Lower leg skin (tissue), 4 donors: ENCODE data around the gene KDM3B. TPM values are rescaled to one million over a fixed set of nuclear protein-coding genes. Genes with fewer than 3 reads are reported as not detected.
A peak's percentile ranks its signal among the peaks of the same experiment; 100 is the strongest.

Source experiments
- DNase-seq, 2 donors: peaks; one replicate each; pipeline ENCODE4 v3.0.0-alpha.2; 2019; ENCODE audit warnings: low spot score in 2 of 2
- H3K4me3 ChIP-seq: fragments of 200-600 bp; sonication (generic); 2 replicates; pipeline ENCODE4 v1.5.1; 2017; ENCODE audit warnings: mild to moderate bottlenecking, low read depth; ENCODE audit not compliant: poor library complexity, severe bottlenecking
- POLR2A ChIP-seq, 2 donors: fragments of 450-650 bp; IDR thresholded peaks; one replicate each; pipeline ENCODE4 v1.6.1; 2016 to 2017; ENCODE audit warnings: antibody characterized with exemption in 2 of 2, mild to moderate bottlenecking in 1 of 2, moderate library complexity in 1 of 2
- WGBS, 2 donors: methylation state at CpG; one replicate each; pipeline ENCODE4 v1.1.5; 2018; 5-methylcytosine and 5-hydroxymethylcytosine counted together
- intact Hi-C: fragments of 100-400 bp; cut with DNase I; formaldehyde crosslinking; loops from one replicate; pipeline ENCODE4 v1.15.0; 2023; ENCODE audit warnings: low total_unique reads
- total RNA-seq, 4 donors: library from RNA; depleted of rRNA; stranded (reverse); fragments of >200 nt; gene quantifications; one replicate each; pipeline ENCODE4 v1.1.0, GENCODE V29; 2016
- TF ChIP-seq, protein P1 (sequence below), 3 donors: fragments of 450-650 bp; IDR thresholded peaks; one replicate each; pipeline ENCODE4 v1.5.1; 2016; ENCODE audit warnings: antibody characterized with exemption in 3 of 3, mild to moderate bottlenecking in 3 of 3, moderate library complexity in 2 of 3

The KDM3B gene
- total RNA-seq, 4 donors from 2014 or later = 54.4 to 72.7 (median 67.0) TPM

DNA sequence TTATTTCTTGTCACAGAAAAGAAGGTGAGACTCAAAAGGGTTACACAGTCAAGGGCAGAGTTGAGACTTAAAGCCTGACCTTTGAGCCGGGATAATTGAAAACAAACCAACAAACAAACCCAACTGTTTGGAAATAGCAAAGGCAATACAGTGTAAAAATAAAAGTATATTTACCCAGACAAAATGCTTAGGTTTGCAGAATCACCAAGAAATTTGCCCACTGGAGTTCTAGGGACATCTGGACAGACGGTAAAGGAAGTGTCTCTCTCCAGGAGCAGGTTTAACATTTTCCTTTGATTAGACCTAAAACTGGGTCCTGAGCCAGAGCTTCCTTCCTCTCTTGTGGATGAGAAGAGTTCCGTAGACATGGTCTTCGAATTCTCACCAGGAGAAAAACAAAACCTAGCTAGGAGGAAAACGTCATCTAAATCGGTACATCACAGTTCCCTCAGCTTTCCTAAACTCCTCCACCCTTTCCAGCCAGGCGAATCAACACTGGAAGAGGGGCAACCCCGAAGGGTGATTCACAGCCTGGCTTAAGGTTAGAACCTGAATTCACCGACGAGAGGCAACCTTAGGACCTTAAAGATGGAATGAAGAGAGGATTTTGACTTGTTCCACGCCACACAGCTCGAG lies 21.6 kb upstream of the KDM3B start:
- 3 to 4% methylated on average over 12 of the region's 12 CpGs for WGBS, 2 donors
- intact Hi-C loops = no loop called here
- DNase-seq = no peak
- no peak for TF ChIP-seq POLR2A (IDR thresholded peaks at IDR 0.05)
- TF ChIP-seq, protein P1, sequence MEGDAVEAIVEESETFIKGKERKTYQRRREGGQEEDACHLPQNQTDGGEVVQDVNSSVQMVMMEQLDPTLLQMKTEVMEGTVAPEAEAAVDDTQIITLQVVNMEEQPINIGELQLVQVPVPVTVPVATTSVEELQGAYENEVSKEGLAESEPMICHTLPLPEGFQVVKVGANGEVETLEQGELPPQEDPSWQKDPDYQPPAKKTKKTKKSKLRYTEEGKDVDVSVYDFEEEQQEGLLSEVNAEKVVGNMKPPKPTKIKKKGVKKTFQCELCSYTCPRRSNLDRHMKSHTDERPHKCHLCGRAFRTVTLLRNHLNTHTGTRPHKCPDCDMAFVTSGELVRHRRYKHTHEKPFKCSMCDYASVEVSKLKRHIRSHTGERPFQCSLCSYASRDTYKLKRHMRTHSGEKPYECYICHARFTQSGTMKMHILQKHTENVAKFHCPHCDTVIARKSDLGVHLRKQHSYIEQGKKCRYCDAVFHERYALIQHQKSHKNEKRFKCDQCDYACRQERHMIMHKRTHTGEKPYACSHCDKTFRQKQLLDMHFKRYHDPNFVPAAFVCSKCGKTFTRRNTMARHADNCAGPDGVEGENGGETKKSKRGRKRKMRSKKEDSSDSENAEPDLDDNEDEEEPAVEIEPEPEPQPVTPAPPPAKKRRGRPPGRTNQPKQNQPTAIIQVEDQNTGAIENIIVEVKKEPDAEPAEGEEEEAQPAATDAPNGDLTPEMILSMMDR (IDR thresholded peaks at IDR 0.05) = no peak
- peak overlapping the region; percentile 26 for H3K4me3 ChIP-seq

DNA sequence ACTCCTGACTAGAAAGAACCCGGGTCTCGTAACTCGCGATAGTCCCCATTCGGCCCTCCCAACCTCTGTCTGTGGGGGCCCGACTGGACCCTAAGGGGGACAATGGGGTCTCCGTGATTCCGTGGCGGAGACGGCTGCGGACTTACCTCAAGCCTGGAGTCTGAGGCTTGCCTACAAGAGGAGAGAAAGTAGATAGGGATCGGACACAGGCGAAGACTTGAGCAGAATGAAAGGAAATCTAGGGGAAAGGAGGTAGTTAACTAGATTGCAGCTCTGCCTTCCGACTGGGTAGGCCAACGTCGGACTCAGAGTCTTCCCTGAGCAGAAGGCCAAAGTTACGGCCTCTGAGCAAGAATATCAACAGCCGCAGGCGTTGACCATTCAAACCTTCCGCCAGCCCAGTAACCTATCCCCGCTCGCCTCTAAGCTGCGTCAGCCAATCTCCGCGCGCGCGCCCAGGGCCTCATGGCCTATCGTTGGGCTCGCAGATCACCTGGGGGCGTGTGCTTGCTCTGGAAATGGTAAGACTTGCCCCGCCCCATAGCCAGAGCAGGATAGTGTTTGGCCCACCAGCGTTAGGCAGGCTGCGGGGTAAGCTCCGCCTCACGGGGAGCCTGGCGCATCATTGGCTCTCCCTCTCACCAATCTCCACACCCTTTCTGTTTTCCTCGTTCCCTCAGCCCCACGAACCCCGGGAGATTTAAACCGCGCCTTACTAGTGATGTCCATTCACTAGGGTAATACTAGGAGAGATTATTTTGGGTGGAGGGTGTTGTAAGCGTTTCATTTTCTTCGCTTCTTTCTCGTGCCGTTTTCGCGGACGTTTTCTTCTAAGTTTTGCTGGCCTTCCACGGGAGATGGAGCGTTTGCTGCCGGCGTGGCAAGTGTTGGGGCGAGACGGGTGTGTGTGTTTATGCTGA lies 20.8 kb upstream of the KDM3B start, which contains the start of gene CDC25C:
CDC25C (minus strand) TSS at position 356 of the 920 bp plus-strand sequence. CDS start 624 bp downstream, outside the sequence.
- peak; percentile 99 for DNase-seq
- TF ChIP-seq, protein P1 (IDR thresholded peaks at IDR 0.05) = no peak
- no peak for TF ChIP-seq POLR2A (IDR thresholded peaks at IDR 0.05)
- peak within 1 kb of the TSS; percentile 26 for H3K4me3 ChIP-seq
- 0 to 1% methylated on average over 55 of the region's 55 CpGs for WGBS, 2 donors
- intact Hi-C loops = no loop called here

DNA sequence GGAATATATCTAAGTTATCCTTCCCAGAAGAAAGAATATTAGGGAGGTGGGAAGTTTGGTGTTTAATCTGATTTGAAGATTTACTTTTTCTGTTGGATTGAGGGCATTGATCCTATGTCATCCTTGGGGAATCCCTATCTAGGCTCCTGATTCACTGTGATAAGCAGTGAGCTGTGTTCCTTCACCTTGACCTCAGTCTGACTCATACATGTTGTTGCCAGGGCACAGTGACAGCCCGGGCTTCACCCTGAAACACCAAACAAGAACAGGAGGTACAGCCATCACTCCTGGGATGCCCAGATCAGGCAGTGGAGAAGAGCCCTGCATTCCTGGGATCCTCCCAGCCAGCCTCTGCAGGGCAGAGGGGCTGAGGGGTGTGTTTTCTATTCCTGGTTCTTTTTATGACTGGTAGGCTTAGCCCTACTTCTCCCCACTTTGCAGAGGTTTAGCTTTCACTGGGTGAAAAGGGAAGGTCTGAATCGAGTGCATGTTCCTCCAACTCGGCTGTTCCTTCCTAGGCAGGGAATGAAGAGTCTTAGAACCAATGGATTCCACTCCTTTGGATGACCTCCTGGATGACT lies 17.5 kb upstream of the KDM3B start:
- TF ChIP-seq POLR2A (IDR thresholded peaks at IDR 0.05) = no peak
- TF ChIP-seq, protein P1 (IDR thresholded peaks at IDR 0.05) = no peak
- WGBS, 2 donors = 49 to 64% methylated on average over 3 of the region's 3 CpGs
- no peak for DNase-seq
- H3K4me3 ChIP-seq = no peak overlapping the region
- intact Hi-C loops = no loop called here

DNA sequence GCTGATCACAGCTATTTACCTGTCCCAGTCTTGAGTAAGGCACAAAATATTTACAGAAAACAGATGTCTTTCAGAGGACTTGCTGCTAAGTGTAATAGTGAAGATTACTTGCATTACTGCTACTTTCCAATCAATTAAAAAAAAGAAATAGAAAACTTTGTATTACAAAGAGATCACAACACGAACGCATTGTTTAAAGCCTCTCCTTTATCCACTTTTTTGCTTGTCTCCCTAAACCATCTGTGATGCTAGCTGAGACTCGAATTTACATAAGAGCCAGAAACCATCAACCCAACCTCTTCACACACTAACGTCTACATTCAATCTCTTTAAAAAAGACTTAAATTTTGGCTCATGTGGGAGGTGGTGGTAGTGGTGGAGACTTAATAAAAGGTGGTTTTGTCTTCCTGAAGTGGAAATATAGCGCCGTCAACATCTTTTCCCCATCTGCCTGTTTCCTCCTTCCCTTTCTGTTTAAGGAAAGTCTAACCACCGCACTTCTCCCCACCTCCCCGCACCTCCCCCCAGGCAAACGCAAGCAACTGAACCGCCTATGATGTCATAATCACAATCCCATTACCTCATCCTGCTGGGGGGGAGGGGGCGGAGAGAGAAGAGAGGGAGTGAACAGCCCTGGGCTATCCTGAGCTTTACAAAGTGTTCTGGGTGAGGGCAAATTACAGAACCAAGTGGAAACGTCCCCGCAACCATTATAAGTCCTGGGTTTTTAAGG lies 15.4 kb upstream of the KDM3B start:
- H3K4me3 ChIP-seq = peak overlapping the region; percentile 82
- WGBS, 2 donors = 18 to 19% methylated on average over 13 of the region's 13 CpGs
- intact Hi-C loops = no loop called here
- TF ChIP-seq, protein P1 (IDR thresholded peaks at IDR 0.05) = no peak
- TF ChIP-seq POLR2A (IDR thresholded peaks at IDR 0.05) = no peak
- peak in 1 of 2 donors; percentile 96 for DNase-seq

DNA sequence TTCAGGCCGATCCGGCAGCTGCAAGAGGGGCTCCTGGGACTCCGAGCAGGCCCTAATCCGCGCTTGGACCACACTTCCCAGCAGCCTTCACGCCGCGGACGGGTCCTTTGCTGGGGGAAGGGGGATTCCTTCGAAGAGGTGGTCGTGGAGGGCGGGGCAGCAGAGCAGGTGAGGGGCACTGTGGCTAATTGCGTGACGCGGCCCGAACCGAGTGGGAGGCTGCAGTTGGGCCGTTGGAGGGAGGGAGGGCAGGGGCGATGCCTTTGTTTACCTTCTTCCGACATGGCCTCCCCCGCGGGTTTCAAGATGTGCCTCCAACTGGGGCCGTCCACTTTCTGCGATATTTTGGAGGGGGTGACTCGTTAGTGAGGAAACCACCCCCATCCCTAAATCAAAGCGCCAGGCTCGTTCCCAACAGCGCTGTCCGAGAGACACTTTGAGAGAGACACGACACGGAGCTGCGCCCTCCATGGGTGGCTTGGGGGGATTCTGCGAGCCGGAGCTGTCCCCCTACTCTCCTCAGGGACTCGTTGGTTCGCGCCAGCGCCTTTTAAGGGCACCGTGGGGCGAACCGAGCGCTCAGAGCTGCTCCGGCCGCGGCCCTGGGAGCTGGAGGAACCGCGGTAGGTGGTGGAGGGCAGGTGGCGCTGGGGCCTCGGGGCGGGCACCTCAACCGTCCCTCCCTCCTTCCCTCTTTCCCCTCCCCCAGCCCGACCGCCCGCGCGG lies 14.6 kb upstream of the KDM3B start, which contains the start of gene FAM53C:
FAM53C (plus strand) TSS at position 582 of the 726 bp plus-strand sequence. CDS start 3,070 bp downstream, outside the sequence.
- peak in 1 of 2 donors; percentile 97 for TF ChIP-seq POLR2A (IDR thresholded peaks at IDR 0.05)
- TF ChIP-seq, protein P1 (IDR thresholded peaks at IDR 0.05) = no peak
- WGBS, 2 donors = 0% methylated on average over 39 to 51 of the region's 56 CpGs
- peak within 1 kb of the TSS; percentile 82 for H3K4me3 ChIP-seq
- intact Hi-C loops = no loop called here
- DNase-seq = peak; percentile 88 to 98
